ENCODE data around the gene ARPC5L.
"Not testable (repeated sequence)": the region's sequence is repeated elsewhere in the genome, so short reads cannot be mapped to it uniquely, and the experiment has no call there.

ARPC5L gene

DNA sequence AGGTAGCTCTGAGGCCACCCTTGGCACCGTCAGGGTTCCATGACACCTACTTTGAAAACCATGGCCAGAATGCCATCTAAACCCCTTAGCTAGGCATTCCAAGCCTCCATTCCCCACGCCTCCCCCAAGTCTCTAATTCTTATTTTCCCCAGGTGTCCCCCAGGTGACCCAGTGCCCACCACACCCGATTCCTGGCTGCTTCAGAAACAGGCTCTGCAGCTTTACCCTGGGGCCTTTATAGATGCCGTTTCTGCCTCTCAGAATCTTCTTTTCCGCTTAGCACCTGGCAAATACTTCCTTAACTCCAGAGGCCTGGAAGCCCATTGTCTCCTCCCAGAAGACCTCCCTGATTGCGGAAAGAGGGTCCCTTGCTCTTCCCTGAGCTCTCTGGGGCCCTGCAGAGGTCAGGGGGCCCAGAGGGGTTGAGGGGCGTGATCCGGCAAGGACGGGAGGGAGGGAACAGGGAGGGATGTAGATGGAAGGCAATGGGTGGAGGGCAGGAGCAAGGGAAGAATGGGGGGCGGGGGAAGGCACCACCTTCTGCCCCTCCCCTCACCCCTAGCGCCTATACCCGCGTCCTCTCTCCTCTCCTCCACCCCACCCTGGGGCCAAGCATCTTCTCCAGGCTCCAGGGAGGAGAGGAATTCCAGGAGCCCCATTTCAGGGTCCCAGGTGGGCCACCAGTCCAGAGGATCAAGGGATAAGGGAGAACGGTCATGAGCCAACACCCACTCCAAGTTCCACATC lies 20.7 kb upstream of the ARPC5L start:
- DNase-seq (ENCODE audit: low read depth), result no peak

DNA sequence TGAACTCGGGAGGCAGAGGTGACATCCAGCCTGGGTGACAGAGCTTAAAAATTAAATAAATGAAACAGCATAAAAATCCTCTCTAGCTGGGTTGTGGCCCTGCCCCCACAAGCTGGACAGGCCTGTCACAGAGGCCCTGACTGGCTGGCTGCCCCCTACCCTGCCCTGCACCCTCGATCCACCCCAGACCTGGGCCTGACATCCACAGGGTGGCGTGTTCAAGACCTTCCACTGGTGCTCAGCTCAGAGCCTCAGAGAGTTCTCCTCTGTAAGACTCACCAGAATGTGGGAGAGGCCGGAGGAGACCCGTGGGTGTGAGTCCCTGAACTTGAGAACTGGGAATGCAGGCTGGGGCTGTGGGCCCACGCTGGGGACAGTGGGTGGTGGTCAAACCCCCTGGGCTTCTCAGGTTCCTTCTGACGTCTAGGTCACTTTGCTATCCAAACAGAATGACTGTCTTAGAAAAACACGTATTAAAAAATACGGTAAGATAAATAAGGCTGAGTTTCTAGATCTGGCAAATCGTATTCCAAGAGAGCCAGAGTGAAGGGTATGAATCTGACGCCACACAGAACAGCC lies 18.4 kb upstream of the ARPC5L start:
- no peak for DNase-seq (ENCODE audit: low read depth)

DNA sequence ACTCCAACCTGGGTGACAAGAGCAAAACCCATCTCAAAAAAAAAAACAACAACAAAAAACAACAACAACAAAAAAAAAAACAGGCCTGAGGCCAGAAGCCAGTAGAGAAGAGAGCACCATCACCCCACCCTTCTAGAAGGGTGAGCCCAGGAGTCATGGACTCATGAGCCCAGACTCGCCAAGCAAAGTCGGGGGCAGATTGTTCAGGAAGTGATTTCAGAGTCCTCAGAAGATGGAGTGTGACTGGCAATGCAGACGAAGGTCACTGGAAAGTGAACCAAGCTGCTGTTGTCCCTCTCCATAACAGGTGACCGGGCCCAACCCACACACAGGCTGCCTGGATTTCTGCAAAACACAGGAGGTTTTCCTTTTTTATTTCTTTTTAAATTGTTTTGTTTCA lies 17.6 kb upstream of the ARPC5L start:
- DNase-seq (ENCODE audit: low read depth), result no peak

- DNase-seq (ENCODE audit: low read depth), result not testable (repeated sequence)
These were observed 15.5 kb upstream of the ARPC5L start for GRCh38 chr9:124846467-124846866.

- no peak for DNase-seq (ENCODE audit: low read depth)
These were observed 15.0 kb upstream of the ARPC5L start for GRCh38 chr9:124846969-124847368.

GRCh38 chr9:124849801-124850200 lies 12.1 kb upstream of the ARPC5L start:
- no peak for DNase-seq (ENCODE audit: low read depth)

DNA sequence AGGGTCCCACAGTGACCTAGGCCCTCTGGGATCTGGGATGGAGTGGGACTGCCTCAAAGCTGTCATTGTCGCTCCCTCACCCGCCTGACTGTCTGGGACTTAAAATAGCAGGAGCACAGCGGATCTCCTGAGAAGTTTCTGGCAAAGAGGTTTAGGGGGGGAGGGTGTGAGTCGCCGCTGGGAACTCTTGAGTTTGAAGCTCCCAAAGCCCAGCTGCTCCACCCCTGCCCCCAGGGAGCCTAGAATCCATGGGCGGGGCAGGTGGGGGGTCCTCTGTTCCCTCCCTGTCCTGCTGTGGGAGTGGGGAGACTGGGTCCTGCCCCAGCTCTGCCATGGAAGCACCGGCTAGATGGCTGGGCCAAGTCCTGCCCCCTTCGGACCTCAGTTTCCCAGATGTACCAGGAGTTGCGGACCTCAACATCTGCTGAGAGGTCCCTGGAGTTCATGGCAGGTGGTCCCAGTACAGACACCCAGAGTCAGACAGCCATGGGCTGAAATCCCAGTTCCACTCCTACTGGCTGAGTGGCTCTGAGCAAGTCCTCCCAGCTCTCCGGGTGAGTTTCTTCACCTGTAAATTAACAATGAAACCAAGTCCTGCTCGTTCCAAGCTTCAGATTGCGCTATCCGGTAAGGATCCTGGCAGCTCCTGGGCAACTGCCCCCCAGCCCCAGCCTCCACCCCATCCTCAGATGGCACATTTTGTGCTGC lies 9.7 kb upstream of the ARPC5L start:
- DNase-seq (ENCODE audit: low read depth), result no peak

DNA sequence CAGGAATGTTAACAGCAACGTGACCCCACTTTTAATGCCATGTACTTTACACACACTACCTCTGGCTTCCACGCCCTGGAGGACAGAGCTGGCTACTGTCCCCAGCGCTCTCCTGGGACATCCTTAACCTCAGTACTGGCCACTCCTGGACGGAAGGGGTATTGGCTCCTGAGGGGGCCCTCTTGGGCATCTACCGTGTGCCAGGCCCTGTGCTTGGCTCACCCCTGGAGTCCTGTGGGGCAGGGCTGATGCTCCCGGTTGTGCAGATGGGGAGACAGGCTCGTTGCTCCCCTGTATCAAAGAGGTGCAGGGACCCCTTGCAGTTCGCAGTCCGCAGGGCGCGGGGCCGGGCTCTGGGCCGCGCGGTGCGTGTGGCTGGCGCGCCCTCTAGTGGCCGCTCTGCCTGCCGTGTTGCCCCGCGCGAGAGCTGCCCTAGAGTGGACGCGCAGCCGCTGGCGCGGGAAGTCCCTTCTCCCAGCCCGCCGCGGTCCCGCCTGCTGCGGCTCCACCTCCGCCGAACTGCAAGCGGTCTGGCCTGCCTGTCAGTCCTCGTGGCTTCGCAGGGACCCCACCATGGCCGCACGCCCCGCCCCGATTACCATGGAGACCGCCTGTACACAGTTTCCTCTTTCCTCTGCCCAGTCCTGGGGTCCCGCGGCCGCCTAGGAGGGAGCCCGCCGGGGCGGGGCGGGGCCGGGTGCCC lies 8.9 kb upstream of the ARPC5L start, which contains the start of gene WDR38:
WDR38 (plus strand) TSS at position 632 of the 703 bp plus-strand sequence. CDS start 72 bp downstream, outside the sequence.
- DNase-seq (ENCODE audit: low read depth), result no peak

DNA sequence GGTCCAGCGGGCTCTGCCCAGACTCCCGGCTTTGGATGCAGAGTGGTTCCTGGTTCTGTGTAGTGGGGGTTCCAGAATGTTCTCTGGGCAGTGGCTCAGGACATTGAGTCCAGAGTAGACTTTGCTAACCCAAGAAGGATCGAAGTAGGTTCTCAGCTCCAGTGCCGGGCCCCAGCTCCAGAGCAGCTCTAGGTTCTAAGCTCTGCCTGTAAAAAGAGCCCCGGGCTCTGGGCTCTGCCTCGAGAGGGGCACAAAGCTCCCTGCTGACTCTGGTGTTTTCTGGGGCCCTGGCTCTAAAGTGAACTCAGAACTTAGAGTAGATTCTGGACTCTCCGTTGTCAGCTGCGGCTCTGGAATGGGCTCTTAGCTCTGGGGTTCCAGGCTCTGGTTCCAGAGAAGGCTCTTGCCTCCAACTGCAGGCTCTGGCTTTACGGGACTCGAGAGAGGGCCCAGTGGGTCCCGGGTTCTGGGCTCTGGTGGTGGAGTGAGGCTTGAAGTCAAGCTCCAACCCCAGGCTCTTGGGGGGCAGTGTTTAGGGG lies 8.3 kb upstream of the ARPC5L start:
- no peak for DNase-seq (ENCODE audit: low read depth)

DNA sequence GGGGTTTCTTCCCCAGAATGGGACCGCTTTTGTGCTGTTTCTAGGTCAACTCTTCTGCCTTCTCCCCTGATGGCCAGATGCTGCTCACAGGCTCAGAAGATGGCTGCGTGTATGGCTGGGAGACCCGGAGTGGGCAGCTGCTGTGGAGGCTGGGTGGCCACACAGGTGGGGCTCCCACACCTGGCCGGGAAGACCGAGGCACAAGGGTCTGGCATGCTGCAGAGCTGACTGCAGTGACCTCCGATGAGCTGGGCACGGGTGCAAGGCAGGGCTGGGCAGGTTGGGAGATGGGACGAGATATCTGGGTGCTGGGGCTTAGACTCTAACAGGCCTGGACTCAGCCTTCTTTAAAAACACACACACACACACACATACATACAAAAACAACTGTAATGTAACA lies 7.8 kb upstream of the ARPC5L start:
- DNase-seq (ENCODE audit: low read depth), result no peak

DNA sequence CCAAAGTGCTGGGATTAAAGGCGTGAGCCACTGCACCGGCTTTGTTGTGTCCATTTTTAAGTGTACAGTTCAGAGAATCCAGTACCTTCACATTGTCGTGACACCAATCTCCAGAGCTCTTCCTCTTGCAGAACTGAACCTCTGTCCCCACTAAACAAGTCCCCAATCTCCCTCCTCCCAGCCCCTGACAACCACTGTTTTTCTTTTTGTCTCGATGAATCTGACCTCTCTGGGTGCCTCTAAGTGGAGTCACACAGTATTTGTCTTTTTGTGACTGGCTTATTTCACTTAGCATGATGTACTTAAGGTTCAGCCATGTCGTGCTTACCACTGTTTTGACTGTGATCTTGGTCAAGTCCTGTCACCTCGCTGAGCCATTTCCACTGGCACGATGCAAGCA lies 7.1 kb upstream of the ARPC5L start:
- no peak for DNase-seq (ENCODE audit: low read depth)

GRCh38 chr9:124855566-124855943 lies 6.4 kb upstream of the ARPC5L start:
- DNase-seq (ENCODE audit: low read depth), result no peak

DNA sequence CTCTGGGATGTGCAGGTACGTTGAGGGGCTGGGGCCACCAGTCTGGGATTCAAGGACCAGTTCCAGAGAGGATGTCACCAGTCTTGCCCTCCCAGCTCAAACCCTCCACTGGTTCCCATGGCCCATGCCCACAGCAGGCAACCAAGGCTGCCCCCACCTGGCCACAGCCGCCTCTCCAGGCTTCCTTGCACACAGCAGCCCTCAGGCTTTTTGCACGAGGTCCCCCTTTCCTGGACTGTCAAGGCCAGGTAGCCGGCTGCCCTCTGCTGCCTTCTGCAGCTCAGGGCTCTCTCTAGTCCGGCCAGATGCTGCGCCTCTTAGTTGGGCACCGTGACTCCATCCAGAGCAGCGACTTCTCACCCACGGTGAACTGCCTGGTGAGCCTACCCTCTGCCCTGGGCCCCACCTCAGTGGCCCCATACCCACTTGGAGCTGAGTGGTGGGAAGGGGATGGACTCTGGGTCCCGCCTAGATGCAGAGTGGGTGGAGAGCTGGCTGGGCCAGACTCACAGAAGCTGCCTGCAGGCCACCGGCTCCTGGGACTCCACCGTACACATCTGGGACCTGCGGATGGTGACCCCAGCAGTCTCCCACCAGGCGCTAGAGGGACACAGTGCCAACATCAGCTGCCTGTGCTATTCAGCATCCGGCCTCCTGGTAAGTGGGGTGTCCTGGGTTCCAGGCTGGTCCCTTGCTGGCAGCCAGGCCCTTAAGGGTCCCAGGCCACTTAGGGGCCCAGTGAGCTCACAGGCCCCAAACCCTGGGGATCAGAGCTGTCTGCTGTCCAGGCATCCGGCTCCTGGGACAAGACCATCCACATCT lies 5.8 kb upstream of the ARPC5L start:
- no peak for DNase-seq (ENCODE audit: low read depth)

- DNase-seq (ENCODE audit: low read depth), result no peak
These were observed 4.3 kb upstream of the ARPC5L start for GRCh38 chr9:124857533-124858162.

GRCh38 chr9:124858330-124859046 lies 3.4 kb upstream of the ARPC5L start:
- no peak for DNase-seq (ENCODE audit: low read depth)

DNA sequence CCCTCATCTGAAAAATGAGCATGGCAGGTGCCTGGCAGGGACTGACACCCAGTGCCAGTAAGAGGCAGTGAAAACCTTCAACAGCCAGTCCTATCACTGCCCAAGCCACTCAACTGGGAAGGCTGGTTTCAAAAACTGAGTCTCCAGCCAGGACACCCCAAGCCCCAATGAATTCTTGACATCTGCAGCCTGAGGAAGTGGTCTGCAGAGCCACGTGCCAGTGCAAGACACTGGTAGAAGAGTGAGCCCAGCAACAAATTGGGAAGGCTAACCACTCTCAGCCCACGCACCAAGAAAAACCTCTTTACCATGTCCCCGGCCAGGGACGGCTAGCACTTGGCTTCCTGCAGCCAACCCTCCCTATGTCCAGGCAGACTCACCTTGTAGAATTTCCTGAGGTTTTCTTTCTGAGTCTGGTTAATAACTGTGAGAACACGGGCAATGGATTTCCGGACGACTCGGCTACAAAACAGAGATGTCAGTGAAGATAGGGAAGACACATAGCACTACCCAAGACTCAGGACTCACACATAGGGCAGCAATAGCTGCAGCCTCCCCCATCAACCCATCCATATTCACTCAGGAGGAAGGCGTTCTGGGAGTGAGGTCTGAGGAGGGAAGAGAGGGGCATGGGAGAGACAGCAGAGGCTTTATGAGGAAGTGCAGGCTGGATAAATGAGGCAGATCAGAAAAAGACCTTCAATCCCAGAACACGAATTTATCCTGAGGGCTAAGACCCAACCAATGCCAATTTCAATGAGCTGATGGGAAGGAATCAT lies 1.9 kb upstream of the ARPC5L start:
- no peak for DNase-seq (ENCODE audit: low read depth)

GRCh38 chr9:124860582-124861341 lies 1.2 kb upstream of the ARPC5L start:
- DNase-seq (ENCODE audit: low read depth), result no peak

DNA sequence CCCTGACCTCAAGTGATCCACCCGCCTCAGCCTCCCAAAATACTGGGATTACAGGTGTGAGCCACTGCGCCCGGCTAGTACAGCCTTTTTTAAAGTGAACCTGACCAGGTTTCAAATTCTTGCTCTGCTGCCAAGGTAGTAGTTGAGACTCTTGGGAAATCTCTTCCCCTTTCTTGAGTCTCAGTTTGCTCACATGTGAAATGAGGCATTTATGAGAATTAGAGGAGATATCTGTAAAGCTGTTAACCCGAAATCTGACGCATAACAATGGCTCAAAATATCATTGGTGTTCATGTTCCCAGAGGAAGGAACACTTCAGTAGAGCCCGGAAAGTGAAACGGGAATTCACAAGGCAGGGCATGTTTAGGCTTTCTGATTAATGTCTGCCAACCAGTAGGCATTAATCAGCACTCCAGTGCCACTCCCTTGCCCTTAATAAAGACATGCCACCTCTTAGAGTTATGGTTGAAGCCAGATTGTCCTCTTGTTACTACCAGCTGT lies 1.5 kb downstream of the ARPC5L start:
- no peak for DNase-seq (ENCODE audit: low read depth)

All from stimulated activated CD8-positive, alpha-beta memory T cell treated with anti-CD3 and anti-CD28 coated beads, Interleukin-15, amount 100 ng/mL, for 1 hour (primary cell).